GM19395 (cell line): Measurements from ENCODE around the gene ATP5F1D.

Experiments
- ATAC-seq: cut with Tn5 transposase; IDR thresholded peaks from one replicate; pipeline ENCODE4 v1.9.1; 2021; ENCODE audit warnings: mild to moderate bottlenecking, moderate library complexity; ENCODE audit not compliant: unreplicated experiment

ATP5F1D gene

GRCh38 chr19:1231729-1232637, 9.6 kb upstream of the ATP5F1D start:
- ATAC-seq, result no peak

- ATAC-seq, result no peak
These were observed 8.9 kb upstream of the ATP5F1D start for GRCh38 chr19:1232652-1233072.

GRCh38 chr19:1233115-1233667, 8.4 kb upstream of the ATP5F1D start:
- ATAC-seq, result no peak

GRCh38 chr19:1234051-1234954, 7.2 kb upstream of the ATP5F1D start:
- no peak for ATAC-seq

DNA sequence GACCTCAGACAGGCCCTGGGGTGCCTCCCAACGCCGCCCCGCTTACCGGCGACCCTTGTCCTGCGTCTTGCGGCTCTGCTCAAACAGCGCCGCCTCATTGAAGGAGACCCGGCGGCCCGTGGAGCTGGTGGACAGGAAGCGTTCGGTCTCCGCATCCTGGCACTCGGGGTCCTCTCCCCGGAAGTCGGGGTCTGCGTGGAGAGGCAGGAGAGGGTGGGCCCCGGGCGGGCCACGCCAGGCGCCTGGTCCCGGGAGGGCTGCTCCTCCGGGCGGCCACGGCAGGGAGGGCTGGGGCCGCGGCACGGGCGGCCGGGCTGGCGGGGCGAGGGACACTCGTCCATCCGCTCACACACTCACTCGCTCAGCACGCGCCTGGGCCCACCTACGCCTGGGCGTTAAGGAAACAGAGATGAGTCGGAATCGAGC, 6.6 kb upstream of the ATP5F1D start:
- no peak for ATAC-seq

- no peak for ATAC-seq
These were observed 5.7 kb upstream of the ATP5F1D start for GRCh38 chr19:1235625-1236538.

DNA sequence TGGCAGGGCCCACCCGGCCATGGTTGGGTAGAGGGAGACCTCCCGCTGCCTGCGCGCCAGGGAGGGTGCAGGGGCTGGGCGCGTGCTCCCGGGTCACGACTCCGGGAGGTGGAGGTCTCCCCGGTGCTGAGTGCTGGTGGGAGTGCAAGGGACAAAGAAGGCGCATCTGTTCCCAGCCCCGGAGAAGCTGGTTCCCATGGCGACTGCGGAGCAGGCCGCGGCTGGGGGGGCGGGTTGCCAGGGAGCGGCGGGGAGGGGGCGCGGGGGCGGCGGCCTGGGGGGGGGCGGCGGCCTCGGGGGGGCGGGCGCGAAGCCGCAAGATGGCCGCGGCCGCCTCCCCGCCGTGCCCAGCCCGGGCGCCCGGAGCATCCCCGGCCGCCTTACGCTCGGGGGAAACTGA, 5.0 kb upstream of the ATP5F1D start:
- ATAC-seq, result no peak

- ATAC-seq, result no peak
These were observed 4.4 kb upstream of the ATP5F1D start for GRCh38 chr19:1237027-1237659.

- no peak for ATAC-seq
These were observed 3.7 kb upstream of the ATP5F1D start, which contains the start of gene CBARP for GRCh38 chr19:1237754-1238368. Gene CBARP, minus strand, starts transcription at chr19:1238005. Its CDS starts 1,905 bp downstream, at chr19:1236100.

- ATAC-seq, result no peak
These were observed 2.9 kb upstream of the ATP5F1D start for GRCh38 chr19:1238369-1239303.

DNA sequence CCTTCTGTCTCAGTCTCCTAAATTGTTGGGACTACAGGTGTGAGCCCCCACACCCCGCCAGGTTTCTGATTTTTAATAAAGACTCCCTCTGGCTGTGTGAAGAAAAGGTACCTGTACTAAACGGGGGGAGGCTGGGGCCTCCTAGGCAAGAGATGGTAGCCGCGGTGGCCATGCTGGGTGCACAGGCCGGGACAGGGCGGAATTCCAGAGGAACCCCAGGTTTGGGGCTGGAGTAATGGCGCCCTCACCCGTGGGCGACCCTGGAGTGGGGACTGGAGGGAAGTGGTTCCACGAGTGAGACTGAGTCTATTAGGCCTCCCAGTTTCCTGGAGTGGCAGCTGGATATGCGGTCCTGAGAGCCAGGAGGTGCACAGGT, 2.1 kb upstream of the ATP5F1D start:
- ATAC-seq, result no peak

- ATAC-seq, result no peak
These were observed 1.5 kb upstream of the ATP5F1D start for GRCh38 chr19:1239796-1240737.

DNA sequence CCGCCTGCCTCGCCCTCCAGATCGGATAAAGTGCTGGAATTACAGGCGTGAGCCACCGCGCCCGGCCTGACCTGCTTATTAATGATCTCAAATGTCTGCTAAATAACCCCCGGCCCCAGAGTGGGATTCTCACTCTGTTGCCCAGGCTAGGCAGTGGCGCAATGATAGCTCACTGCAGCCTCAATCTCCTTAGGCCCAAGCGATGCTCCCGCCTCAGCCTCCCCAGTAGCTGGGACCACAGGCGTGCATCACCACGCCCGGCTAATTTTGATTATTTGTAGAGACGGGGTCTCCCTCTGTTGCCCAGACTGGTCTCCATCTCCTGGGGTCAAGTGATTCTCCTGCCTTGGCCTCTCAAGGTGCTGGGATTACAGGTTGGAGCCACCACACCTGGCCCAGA, 626 bp upstream of the ATP5F1D start:
- no peak for ATAC-seq

DNA sequence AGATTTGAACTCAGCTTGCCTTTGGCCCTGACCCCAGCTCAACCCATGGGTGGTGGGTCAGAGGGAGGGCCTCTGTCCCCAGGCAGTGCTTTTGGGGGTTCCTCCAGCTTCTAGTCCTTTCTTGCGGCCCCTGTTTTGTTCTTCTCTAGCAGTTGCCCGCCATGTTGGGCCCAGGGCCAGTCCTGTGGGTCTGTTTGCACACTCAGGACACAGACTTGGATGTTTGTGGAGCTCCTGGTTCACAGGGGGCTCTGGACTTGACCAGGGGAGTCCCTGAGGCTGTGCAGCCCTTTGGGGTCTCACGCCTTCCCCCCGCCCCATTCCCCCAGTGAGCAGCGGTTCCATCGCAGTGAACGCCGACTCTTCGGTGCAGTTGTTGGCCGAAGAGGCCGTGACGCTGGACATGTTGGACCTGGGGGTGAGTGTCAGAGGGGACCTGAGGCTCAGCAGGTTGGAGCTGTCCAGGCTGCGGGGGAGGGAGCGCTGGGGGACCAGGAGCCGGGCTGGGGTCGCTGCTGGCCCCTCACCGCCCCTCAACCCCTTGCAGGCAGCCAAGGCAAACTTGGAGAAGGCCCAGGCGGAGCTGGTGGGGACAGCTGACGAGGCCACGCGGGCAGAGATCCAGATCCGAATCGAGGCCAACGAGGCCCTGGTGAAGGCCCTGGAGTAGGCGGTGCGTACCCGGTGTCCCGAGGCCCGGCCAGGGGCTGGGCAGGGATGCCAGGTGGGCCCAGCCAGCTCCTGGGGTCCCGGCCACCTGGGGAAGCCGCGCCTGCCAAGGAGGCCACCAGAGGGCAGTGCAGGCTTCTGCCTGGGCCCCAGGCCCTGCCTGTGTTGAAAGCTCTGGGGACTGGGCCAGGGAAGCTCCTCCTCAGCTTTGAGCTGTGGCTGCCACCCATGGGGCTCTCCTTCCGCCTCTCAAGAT, 2.5 kb downstream of the ATP5F1D start:
- ATAC-seq, result no peak

DNA sequence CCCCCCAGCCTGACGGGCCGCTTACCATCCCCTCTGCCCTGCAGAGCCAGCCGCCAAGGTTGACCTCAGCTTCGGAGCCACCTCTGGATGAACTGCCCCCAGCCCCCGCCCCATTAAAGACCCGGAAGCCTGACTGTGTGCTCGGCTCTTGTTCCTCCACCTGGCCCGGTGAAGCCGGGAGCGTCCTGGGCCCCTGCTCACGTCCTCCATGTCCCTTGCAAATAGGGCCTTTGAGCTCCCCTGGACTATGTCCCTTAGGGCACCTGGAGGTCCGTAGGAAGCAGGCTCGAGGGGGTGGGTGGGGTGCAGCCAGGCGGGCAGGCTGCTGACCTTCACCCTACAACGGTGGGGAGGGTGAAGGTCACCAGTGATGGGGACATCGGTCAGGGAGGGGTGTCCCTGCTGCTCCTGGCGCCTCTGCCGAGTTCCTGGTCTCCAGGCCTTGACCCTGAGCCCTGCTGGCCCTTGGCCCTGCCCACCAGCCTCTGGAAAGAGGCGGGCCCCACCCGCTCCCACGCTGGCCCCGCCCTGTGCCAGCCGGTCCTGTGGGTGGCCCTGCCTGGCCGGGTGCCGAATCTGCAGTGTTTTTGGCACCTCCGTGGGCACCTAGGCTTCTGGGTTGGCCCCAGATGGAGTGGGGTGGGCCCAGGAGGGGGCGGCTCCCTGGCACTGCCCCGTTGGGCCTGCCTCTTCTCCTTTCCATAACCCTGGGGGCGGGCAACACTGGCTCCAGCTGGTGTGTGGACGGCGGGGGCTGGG, 3.3 kb downstream of the ATP5F1D start:
- ATAC-seq, result no peak
